H9 (cell line): ENCODE data around the gene ILK. TPM values are rescaled to one million over a fixed set of nuclear protein-coding genes. Genes with fewer than 3 reads are reported as not detected.

Experiments used
- DNase-seq: peaks from one replicate; pipeline ENCODE4 v3.0.0-alpha.2; 2017
- H2AFZ ChIP-seq: one replicate; pipeline ENCODE4 v1.6.1; 2013; ENCODE audit warnings: mild to moderate bottlenecking, low read length, control low read depth, moderate library complexity
- H2AK5ac ChIP-seq: 2 replicates; pipeline ENCODE4 v1.6.1; 2013; ENCODE audit warnings: low read length, control low read depth, mixed read lengths; ENCODE audit not compliant: insufficient read length
- H2BK120ac ChIP-seq: one replicate; pipeline ENCODE4 v1.6.1; 2013; ENCODE audit warnings: low read depth, mild to moderate bottlenecking, low read length, control low read depth, inconsistent platforms; ENCODE audit not compliant: poor library complexity, severe bottlenecking
- H2BK12ac ChIP-seq: 2 replicates; pipeline ENCODE4 v1.6.1; 2013; ENCODE audit warnings: low read length, control low read depth, mixed read lengths, low read depth; ENCODE audit not compliant: insufficient read length
- H2BK15ac ChIP-seq: 2 replicates; pipeline ENCODE4 v1.6.1; 2013; ENCODE audit warnings: low read depth, low read length, control low read depth
- H2BK20ac ChIP-seq: one replicate; pipeline ENCODE4 v1.6.1; 2013; ENCODE audit warnings: low read depth, mild to moderate bottlenecking, low read length, control low read depth, inconsistent platforms; ENCODE audit not compliant: poor library complexity, severe bottlenecking
- H2BK5ac ChIP-seq: 2 replicates; pipeline ENCODE4 v1.6.1; 2013; ENCODE audit warnings: low read length, control low read depth, mixed read lengths; ENCODE audit not compliant: insufficient read length
- H3K14ac ChIP-seq: 2 replicates; pipeline ENCODE4 v1.6.1; 2013; ENCODE audit warnings: low read length, control low read depth; ENCODE audit not compliant: insufficient read depth
- H3K18ac ChIP-seq: 2 replicates; pipeline ENCODE4 v1.6.1; 2013; ENCODE audit warnings: low read depth, mild to moderate bottlenecking, mixed read lengths, low read length, control low read depth; ENCODE audit not compliant: insufficient read length
- H3K23ac ChIP-seq: 2 replicates; pipeline ENCODE4 v1.6.1; 2013; ENCODE audit warnings: low read length, control low read depth, mixed read lengths, low read depth; ENCODE audit not compliant: insufficient read length
- H3K23me2 ChIP-seq: 2 replicates; pipeline ENCODE4 v1.6.1; 2013; ENCODE audit warnings: low read depth, mild to moderate bottlenecking, mixed read lengths, low read length, control low read depth; ENCODE audit not compliant: insufficient read length, poor library complexity, severe bottlenecking
- H3K27ac ChIP-seq: 2 replicates; pipeline ENCODE4 v1.5.1; 2013; ENCODE audit warnings: low read length, control low read depth, mixed read lengths, low read depth; ENCODE audit not compliant: insufficient read length
- H3K27me3 ChIP-seq: 2 replicates; pipeline ENCODE4 v1.6.1; 2013; ENCODE audit warnings: low read length, control low read depth, inconsistent platforms; ENCODE audit not compliant: insufficient read depth
- H3K4ac ChIP-seq: 2 replicates; pipeline ENCODE4 v1.6.1; 2013; ENCODE audit warnings: low read depth, mild to moderate bottlenecking, control low read depth, inconsistent platforms, low read length, moderate library complexity
- H3K4me1 ChIP-seq: 2 replicates; pipeline ENCODE4 v1.6.1; 2013; ENCODE audit warnings: low read length, control low read depth, inconsistent platforms; ENCODE audit not compliant: insufficient read depth
- H3K4me2 ChIP-seq: 2 replicates; pipeline ENCODE4 v1.6.1; 2013; ENCODE audit warnings: low read length, control low read depth, mixed read lengths; ENCODE audit not compliant: insufficient read length, insufficient read depth
- H3K56ac ChIP-seq: 2 replicates; pipeline ENCODE4 v1.6.1; 2013; ENCODE audit warnings: low read depth, mild to moderate bottlenecking, mixed read lengths, low read length, control low read depth; ENCODE audit not compliant: insufficient read length
- H3K79me1 ChIP-seq: 2 replicates; pipeline ENCODE4 v1.6.1; 2013; ENCODE audit warnings: low read depth, mild to moderate bottlenecking, moderate library complexity, low read length, control low read depth, inconsistent platforms; ENCODE audit not compliant: insufficient read depth, poor library complexity, severe bottlenecking
- H3K79me2 ChIP-seq: 2 replicates; pipeline ENCODE4 v1.6.1; 2013; ENCODE audit warnings: low read length, control low read depth, inconsistent platforms; ENCODE audit not compliant: insufficient read depth
- H3K9ac ChIP-seq: 2 replicates; pipeline ENCODE4 v1.6.1; 2013; ENCODE audit warnings: low read length, control low read depth, mixed read lengths; ENCODE audit not compliant: insufficient read length; ENCODE audit errors: extremely low read depth
- H3K9me3 ChIP-seq: one replicate; pipeline ENCODE4 v1.6.1; 2013; ENCODE audit warnings: low read depth, low read length, inconsistent platforms; ENCODE audit not compliant: control insufficient read depth
- H3T11ph ChIP-seq: one replicate; pipeline ENCODE4 v1.6.1; 2013; ENCODE audit warnings: mild to moderate bottlenecking, low read length, control low read depth, inconsistent platforms
- H4K20me1 ChIP-seq: one replicate; pipeline ENCODE4 v1.6.1; 2013; ENCODE audit not compliant: control insufficient read depth, insufficient read length, insufficient read depth
- H4K5ac ChIP-seq: 2 replicates; pipeline ENCODE4 v1.6.1; 2013; ENCODE audit warnings: low read depth, mild to moderate bottlenecking, mixed read lengths, low read length, control low read depth; ENCODE audit not compliant: insufficient read length
- H4K8ac ChIP-seq: replicated peaks from 2 replicates; pipeline ENCODE4 v1.6.1; 2013; ENCODE audit warnings: low read length, control low read depth, mixed read lengths, low read depth; ENCODE audit not compliant: insufficient read length
- H4K91ac ChIP-seq: 2 replicates; pipeline ENCODE4 v1.6.1; 2013; ENCODE audit warnings: low read depth, mild to moderate bottlenecking, moderate library complexity, mixed read lengths, low read length, control low read depth; ENCODE audit not compliant: insufficient read length
- H3K27ac Mint-ChIP-seq, 3 experiments: 2 replicates in 2 of 3; 3 replicates in 1 of 3; pipeline ENCODE4 v1.8.0; 2020 to 2021; ENCODE audit warnings: mixed read lengths in 3 of 3, mild to moderate bottlenecking in 1 of 3, moderate library complexity in 1 of 3
- H3K27me3 Mint-ChIP-seq: 2 replicates; pipeline ENCODE4 v1.8.0; 2021; ENCODE audit warnings: low read depth, mild to moderate bottlenecking, moderate library complexity, mixed read lengths
- H3K36me3 Mint-ChIP-seq, 3 experiments: 2 replicates in 2 of 3; 3 replicates in 1 of 3; pipeline ENCODE4 v1.8.0; 2020 to 2021; ENCODE audit warnings: low read depth in 3 of 3, mixed read lengths in 3 of 3; ENCODE audit not compliant: insufficient read depth in 1 of 3
- H3K4me1 Mint-ChIP-seq, 2 experiments: 2 replicates each; pipeline ENCODE4 v1.8.0; 2020; ENCODE audit warnings: mixed read lengths in 2 of 2
- H3K4me3 Mint-ChIP-seq, 2 experiments: 2 replicates in 1 of 2; 3 replicates in 1 of 2; pipeline ENCODE4 v1.8.0; 2020 to 2021; ENCODE audit warnings: mild to moderate bottlenecking in 2 of 2, mixed read lengths in 2 of 2, moderate library complexity in 1 of 2
- H3K9me3 Mint-ChIP-seq, 2 experiments: 2 replicates in 1 of 2; 3 replicates in 1 of 2; pipeline ENCODE4 v1.8.0; 2020; ENCODE audit warnings: mild to moderate bottlenecking in 2 of 2, mixed read lengths in 2 of 2, moderate library complexity in 1 of 2
- WGBS: extraction: QIAGEN DNeasy Blood & Tissue Kit; methylation state at CpG from one replicate; pipeline ENCODE4 v1.1.7; 2013; ENCODE audit warnings: missing lambda C conversion rate, low lambda C conversion rate, mixed read lengths; ENCODE audit not compliant: insufficient read length; ENCODE audit errors: extremely low coverage; 5-methylcytosine and 5-hydroxymethylcytosine counted together
- total RNA-seq: library from RNA; stranded (reverse); gene quantifications from 2 replicates; pipeline ENCODE4 v1.2.1, GENCODE V29; 2021
- TF ChIP-seq, protein P1 (sequence below): fragments of 200-600 bp; sonication (generic); conservative IDR thresholded peaks from 3 replicates; pipeline ENCODE4 v1.8.0; 2021; ENCODE audit warnings: antibody characterized with exemption, mild to moderate bottlenecking

Gene ILK
- total RNA-seq, 1 experiment from 2014 or later, result 100 TPM

GRCh38 chr11:6599881-6600390, 3.6 kb upstream of the ILK start:
- Histone ChIP-seq H3K56ac (no peak overlapping the region), H2BK12ac (no peak overlapping the region), H3K27ac (no peak overlapping the region), H2BK120ac (no peak overlapping the region), H2BK5ac (no peak overlapping the region), H2AK5ac (no peak overlapping the region), H2BK20ac (no peak overlapping the region), H3K79me1 (no peaks in the 10 kb centered on the region), H4K8ac (no peak overlapping the region), H3K23ac (no peak overlapping the region), H4K20me1 (no peaks in the 10 kb centered on the region), H2AFZ (no peak overlapping the region), H3K14ac (no peak overlapping the region), H3K4ac (no peak overlapping the region), H3K4me2 (no peak overlapping the region), H3K9ac (no peak overlapping the region), H3T11ph (no peak overlapping the region), H3K27me3 (no peaks in the 10 kb centered on the region), H3K23me2 (peaks cover 15% of the 10 kb centered on the region), H2BK15ac (no peak overlapping the region), H4K91ac (no peak overlapping the region), H3K18ac (no peak overlapping the region), H3K9me3 (no peaks in the 10 kb centered on the region), H3K4me1 (peaks cover 3% of the 10 kb centered on the region; the same call in 1 of the 2 replicates), H4K5ac (no peak overlapping the region), H3K79me2 (peaks cover 7% of the 10 kb centered on the region; the same call in 1 of the 2 replicates)
- no peak overlapping the region for H3K4me3 Mint-ChIP-seq
- H3K9me3 Mint-ChIP-seq, result no peaks in the 10 kb centered on the region
- peaks cover 6 to 43% (median 25%) of the 10 kb centered on the region in 3 experiments; a peak in 6 of 7 replicates for H3K36me3 Mint-ChIP-seq
- H3K27ac Mint-ChIP-seq, result no peak overlapping the region
- no peak for DNase-seq
- no peaks in the 10 kb centered on the region for H3K27me3 Mint-ChIP-seq
- TF ChIP-seq, protein P1, sequence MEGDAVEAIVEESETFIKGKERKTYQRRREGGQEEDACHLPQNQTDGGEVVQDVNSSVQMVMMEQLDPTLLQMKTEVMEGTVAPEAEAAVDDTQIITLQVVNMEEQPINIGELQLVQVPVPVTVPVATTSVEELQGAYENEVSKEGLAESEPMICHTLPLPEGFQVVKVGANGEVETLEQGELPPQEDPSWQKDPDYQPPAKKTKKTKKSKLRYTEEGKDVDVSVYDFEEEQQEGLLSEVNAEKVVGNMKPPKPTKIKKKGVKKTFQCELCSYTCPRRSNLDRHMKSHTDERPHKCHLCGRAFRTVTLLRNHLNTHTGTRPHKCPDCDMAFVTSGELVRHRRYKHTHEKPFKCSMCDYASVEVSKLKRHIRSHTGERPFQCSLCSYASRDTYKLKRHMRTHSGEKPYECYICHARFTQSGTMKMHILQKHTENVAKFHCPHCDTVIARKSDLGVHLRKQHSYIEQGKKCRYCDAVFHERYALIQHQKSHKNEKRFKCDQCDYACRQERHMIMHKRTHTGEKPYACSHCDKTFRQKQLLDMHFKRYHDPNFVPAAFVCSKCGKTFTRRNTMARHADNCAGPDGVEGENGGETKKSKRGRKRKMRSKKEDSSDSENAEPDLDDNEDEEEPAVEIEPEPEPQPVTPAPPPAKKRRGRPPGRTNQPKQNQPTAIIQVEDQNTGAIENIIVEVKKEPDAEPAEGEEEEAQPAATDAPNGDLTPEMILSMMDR, result no peak
- no CpG with 5 or more reads among the region's 2 CpGs for WGBS
- H3K4me1 Mint-ChIP-seq, result no peaks in the 10 kb centered on the region; a peak in 1 of 4 replicates
